GM06990 (cell line): Measurements from ENCODE around the gene STXBP6.

Source experiments
- DNase-seq: peaks from one replicate; pipeline ENCODE4 v3.0.0-alpha.2; 2011; ENCODE audit not compliant: insufficient read length; ENCODE audit errors: extremely low read depth
- H3K27me3 ChIP-seq: replicated peaks from 2 replicates; pipeline ENCODE4 v1.6.0; 2011; ENCODE audit warnings: low read length; ENCODE audit not compliant: control insufficient read depth, insufficient read depth
- H3K36me3 ChIP-seq: 2 replicates; pipeline ENCODE4 v1.5.1; 2011; ENCODE audit warnings: low read length; ENCODE audit not compliant: control insufficient read depth, insufficient read depth
- H3K4me3 ChIP-seq: replicated peaks from 2 replicates; pipeline ENCODE4 v1.5.1; 2011; ENCODE audit warnings: low read depth, mild to moderate bottlenecking, control low read depth, low read length
- CTCF ChIP-seq: IDR thresholded peaks from 2 replicates; pipeline ENCODE4 v1.5.1; 2011; ENCODE audit warnings: low read length, control low read depth, mild to moderate bottlenecking, inconsistent platforms; ENCODE audit not compliant: insufficient read depth, poor library complexity, severe bottlenecking

STXBP6 gene

DNA sequence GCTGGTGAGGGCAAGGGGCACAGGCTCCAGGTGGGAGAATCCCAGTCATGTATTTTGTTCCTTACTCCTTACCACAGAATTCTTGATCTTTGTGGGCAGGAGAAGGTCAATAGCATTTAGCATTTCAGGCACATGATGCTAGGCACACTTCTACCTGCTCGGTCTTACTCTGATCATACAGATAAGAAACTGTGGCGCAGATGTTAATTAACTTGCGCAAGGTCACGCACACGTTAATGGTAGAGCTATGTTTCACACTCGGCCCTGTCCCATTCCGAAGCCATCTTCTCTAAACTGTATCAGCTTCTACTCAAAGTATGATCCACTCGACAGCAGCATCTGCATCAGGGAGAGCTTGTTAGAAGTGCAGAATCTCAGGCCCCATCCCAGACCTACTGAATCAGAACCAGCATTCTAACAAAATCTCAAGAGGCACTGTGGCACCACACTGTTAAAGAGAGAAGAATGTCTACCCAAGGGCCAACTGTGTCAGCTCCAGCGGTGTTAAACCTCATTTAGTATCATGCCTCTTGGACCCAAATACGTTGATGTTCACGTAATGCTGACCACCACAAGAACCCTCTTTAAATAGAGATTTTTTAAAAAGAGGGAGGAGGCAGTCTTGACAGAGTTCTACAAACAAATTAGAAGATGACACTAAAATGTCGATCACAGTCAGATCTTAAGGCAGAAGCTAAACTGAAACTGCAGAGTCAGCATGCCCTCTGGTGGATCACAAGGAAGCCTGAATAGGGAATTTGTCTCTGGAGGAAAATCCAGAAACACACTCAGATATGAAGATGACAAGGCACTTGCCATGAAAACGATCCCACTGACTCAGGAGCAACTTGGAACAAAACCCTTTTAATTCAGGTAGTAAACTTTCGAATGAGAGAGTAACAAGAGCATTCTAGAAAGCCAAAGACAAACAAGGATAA is 7.3 kb downstream of the STXBP6 start:
- no peak for DNase-seq
- H3K4me3 ChIP-seq, result no peak overlapping the region
- no peak for TF ChIP-seq CTCF
- no peaks in the 10 kb centered on the region for H3K36me3 ChIP-seq
- no peaks in the 10 kb centered on the region for H3K27me3 ChIP-seq

GRCh38 chr14:25041898-25042297 is 8.0 kb downstream of the STXBP6 start:
- Histone ChIP-seq H3K4me3 (no peak overlapping the region), H3K27me3 (no peaks in the 10 kb centered on the region), H3K36me3 (no peaks in the 10 kb centered on the region)
- TF ChIP-seq CTCF, result no peak
- DNase-seq, result no peak

DNA sequence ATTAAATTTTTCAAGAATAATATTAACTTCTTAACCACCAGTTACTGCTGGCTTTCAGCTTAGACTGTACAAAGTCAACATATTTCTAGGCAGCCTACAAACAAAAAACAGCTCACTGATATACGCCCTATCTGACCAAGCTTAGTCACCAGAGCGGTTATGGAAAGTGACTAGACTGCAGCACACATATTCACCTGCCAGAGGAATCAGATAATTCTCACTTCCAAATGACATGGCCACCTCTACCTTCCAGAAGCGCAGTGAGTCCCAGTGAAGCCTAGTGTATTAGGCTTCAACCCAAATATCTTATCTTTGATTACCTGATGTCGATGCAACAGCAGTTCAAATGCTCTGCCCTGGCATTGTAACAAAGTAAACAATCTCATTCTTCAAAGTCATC is 8.5 kb downstream of the STXBP6 start:
- H3K27me3 ChIP-seq, result no peaks in the 10 kb centered on the region
- DNase-seq, result no peak
- H3K36me3 ChIP-seq, result no peaks in the 10 kb centered on the region
- H3K4me3 ChIP-seq, result no peak overlapping the region
- no peak for TF ChIP-seq CTCF

DNA sequence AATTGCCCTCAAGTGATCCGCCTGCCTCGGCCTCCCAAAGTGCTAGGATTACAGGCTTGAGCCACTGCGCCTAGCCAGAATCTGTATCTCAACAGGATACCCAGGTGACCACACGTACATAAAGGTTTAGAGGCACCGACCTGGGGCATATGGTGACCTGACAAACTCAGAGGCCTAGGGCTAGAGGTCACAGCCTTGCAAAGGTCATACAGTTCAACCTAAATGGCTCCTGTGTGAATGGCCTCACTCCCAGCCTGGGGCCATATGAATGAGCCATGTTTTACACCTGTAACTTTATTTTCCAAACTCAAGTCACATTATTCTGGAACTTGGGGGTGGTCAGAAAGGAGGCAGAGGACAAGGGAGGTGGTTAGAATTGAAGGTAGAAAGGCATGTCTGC is 10.0 kb downstream of the STXBP6 start:
- DNase-seq, result no peak
- no peak overlapping the region for H3K4me3 ChIP-seq
- TF ChIP-seq CTCF, result no peak

GRCh38 chr14:25038044-25038668 is 11.8 kb downstream of the STXBP6 start:
- Histone ChIP-seq H3K36me3 (no peaks in the 10 kb centered on the region), H3K27me3 (no peaks in the 10 kb centered on the region), H3K4me3 (no peak overlapping the region)
- no peak for TF ChIP-seq CTCF
- DNase-seq, result no peak

More for the DNA sequence above, 10.0 kb downstream of the STXBP6 start:
- no peaks in the 10 kb centered on the region for H3K36me3 ChIP-seq
- H3K27me3 ChIP-seq, result no peaks in the 10 kb centered on the region
